Endothelial cell of umbilical vein (primary cell): ENCODE results near the gene STIM1. TPM values are rescaled to one million over a fixed set of nuclear protein-coding genes. Genes with fewer than 3 reads are reported as not detected.

ENCODE experiments used
- BruUV-seq: library from RNA; stranded (reverse); fragments of 400-500 nt; replicated peaks from 2 replicates; lab custom pipeline; 2021; lab: Mats Ljungman, UMichigan
- CTCF ChIA-PET: fragments of 300-600, 350-600 bp; sonication (Branson Sonifier 250); formaldehyde crosslinking; loops from one replicate; lab custom pipeline; 2021; ENCODE audit warnings: antibody characterized with exemption, inconsistent platforms; lab: Charles Lee
- POLR2A ChIA-PET: fragments of 300-600, 350-600 bp; sonication (Branson Sonifier 250); formaldehyde crosslinking; loops from one replicate; lab custom pipeline; 2021; ENCODE audit warnings: antibody characterized with exemption, inconsistent platforms; lab: Charles Lee
- DNase-seq: peaks from one replicate; pipeline ENCODE4 v3.0.0-alpha.2; 2011; ENCODE audit warnings: low read depth, low spot score
- FAIRE-seq: peaks from 2 replicates; lab custom pipeline; 2011; peaks lifted over from hg19 to GRCh38; lab: Jason Lieb, UNC
- H2AFZ ChIP-seq: 2 replicates; pipeline ENCODE4 v1.6.0; 2012; ENCODE audit warnings: low read depth, low read length, control low read depth, inconsistent platforms
- H3K27ac ChIP-seq: 2 replicates; pipeline ENCODE4 v1.5.1; 2011; ENCODE audit warnings: low read depth, mild to moderate bottlenecking, control low read depth, low read length, moderate library complexity; ENCODE audit not compliant: insufficient read depth
- H3K27me3 ChIP-seq, 2 experiments: 2 replicates each; pipeline versions ENCODE4 v1.6.0 to v1.6.1; 2011; ENCODE audit warnings: low read length in 2 of 2, mixed read lengths in 1 of 2; ENCODE audit not compliant: control insufficient read depth in 2 of 2, insufficient read depth in 2 of 2
- H3K36me3 ChIP-seq, 2 experiments: 2 replicates in 1 of 2; 3 replicates in 1 of 2; pipeline ENCODE4 v1.5.1; 2011; ENCODE audit warnings: low read length in 2 of 2, mild to moderate bottlenecking in 1 of 2, moderate library complexity in 1 of 2; ENCODE audit not compliant: control insufficient read depth in 2 of 2, insufficient read depth in 2 of 2; ENCODE audit errors: extremely low read depth in 1 of 2
- H3K4me1 ChIP-seq: 3 replicates; pipeline ENCODE4 v1.5.1; 2011; ENCODE audit warnings: mild to moderate bottlenecking, low read length; ENCODE audit not compliant: control insufficient read depth, insufficient read depth; ENCODE audit errors: extremely low read depth
- H3K4me2 ChIP-seq: 2 replicates; pipeline ENCODE4 v1.6.1; 2011; ENCODE audit warnings: low read length, control low read depth, mixed read lengths; ENCODE audit not compliant: insufficient read depth
- H3K4me3 ChIP-seq, 3 experiments: fragments of 200-600 bp in 1 of 3; sonication (generic), shearing (Covaris generic) in 1 of 3; replicated peaks in 1 of 3; 2 replicates each; pipeline ENCODE4 v1.5.1; 2011 to 2016; ENCODE audit warnings: control low read depth in 3 of 3, low read length in 3 of 3, mild to moderate bottlenecking in 2 of 3, inconsistent platforms in 1 of 3, low read depth in 1 of 3, moderate library complexity in 1 of 3; ENCODE audit not compliant: insufficient read depth in 1 of 3
- H3K79me2 ChIP-seq: 2 replicates; pipeline ENCODE4 v1.6.0; 2012; ENCODE audit warnings: low read length, inconsistent platforms; ENCODE audit not compliant: control insufficient read depth, insufficient read depth
- H3K9ac ChIP-seq: replicated peaks from 2 replicates; pipeline ENCODE3; 2011; ENCODE audit warnings: low read length, control low read depth; ENCODE audit not compliant: insufficient read depth; ENCODE audit errors: extremely low read depth
- H3K9me1 ChIP-seq: replicated peaks from 3 replicates; pipeline ENCODE4 v1.6.0; 2011; ENCODE audit warnings: mild to moderate bottlenecking, low read length; ENCODE audit not compliant: control insufficient read depth, insufficient read depth; ENCODE audit errors: extremely low read depth
- H3K9me3 ChIP-seq: replicated peaks from 2 replicates; pipeline ENCODE4 v1.5.1; 2012; ENCODE audit warnings: low read length, inconsistent platforms; ENCODE audit not compliant: control insufficient read depth, insufficient read depth
- H4K20me1 ChIP-seq: replicated peaks from 2 replicates; pipeline ENCODE3; 2011; ENCODE audit warnings: mild to moderate bottlenecking, low read length; ENCODE audit not compliant: control insufficient read depth, insufficient read depth; ENCODE audit errors: extremely low read depth
- EZH2 ChIP-seq: IDR thresholded peaks from 2 replicates; pipeline ENCODE4 v1.6.1; 2012; ENCODE audit warnings: borderline replicate concordance, low read depth, mild to moderate bottlenecking, moderate library complexity, low read length, inconsistent platforms; ENCODE audit not compliant: severe bottlenecking
- FOS ChIP-seq: IDR thresholded peaks from 2 replicates; pipeline ENCODE4 v1.6.1; 2011; ENCODE audit warnings: mild to moderate bottlenecking, low read length, moderate library complexity, borderline replicate concordance; ENCODE audit not compliant: insufficient read depth
- GATA2 ChIP-seq: IDR thresholded peaks from 2 replicates; pipeline ENCODE4 v1.7.0; 2011; ENCODE audit warnings: low read depth, mild to moderate bottlenecking, moderate library complexity, mixed read lengths, low read length; ENCODE audit not compliant: insufficient read length, insufficient read depth
- JUN ChIP-seq: IDR thresholded peaks from 2 replicates; pipeline ENCODE4 v1.6.1; 2011; ENCODE audit warnings: borderline replicate concordance, low read depth; ENCODE audit not compliant: insufficient read length, insufficient read depth
- MYC ChIP-seq: IDR thresholded peaks from one replicate; pipeline ENCODE4 v1.6.1; 2011; ENCODE audit warnings: mild to moderate bottlenecking, low read depth, low read length
- POLR2A ChIP-seq: IDR thresholded peaks from 2 replicates; pipeline ENCODE4 v1.6.1; 2012; ENCODE audit warnings: low read depth, mild to moderate bottlenecking, control low read depth, low read length
- POLR2AphosphoS5 ChIP-seq: IDR thresholded peaks from 2 replicates; pipeline ENCODE4 v1.6.1; 2012; ENCODE audit warnings: low read depth, mild to moderate bottlenecking, control low read depth, low read length, moderate library complexity; ENCODE audit not compliant: insufficient read depth
- dilution Hi-C: fragments of 300-500 bp; cut with MboI; formaldehyde crosslinking; loops from one replicate; pipeline ENCODE4 v1.15.0; 2019; ENCODE audit warnings: low sequenced_read_pairs; ENCODE audit not compliant: extremely low pct_ligation_motif_present
- intact Hi-C: fragments of 100-400 bp; cut with micrococcal nuclease; formaldehyde crosslinking; loops from one replicate; pipeline ENCODE4 v1.10.0; 2022
- polyA plus RNA-seq, 4 experiments: library from polyadenylated mRNA; depleted of rRNA in 3 of 4; stranded (reverse) in 3 of 4; unstranded in 1 of 4; fragments of >200 nt; gene quantifications; 2 replicates each; pipeline versions ENCODE4 v1.2.1 to v1.2.3, GENCODE V29; 2011 to 2012; ENCODE audit warnings: missing spikeins in 1 of 4
- total RNA-seq: library from RNA; stranded (reverse); gene quantifications from 2 replicates; pipeline ENCODE4 v1.2.3, GENCODE V29; 2021
- TF ChIP-seq, protein P1 (sequence below): IDR thresholded peaks from 2 replicates; pipeline ENCODE4 v1.6.1; 2011; ENCODE audit not compliant: insufficient read depth, insufficient read length
- TF ChIP-seq, protein P2 (sequence below), 2 donors: IDR thresholded peaks; 1 replicate in 1 of 2; 2 replicates in 1 of 2; pipeline ENCODE4 v1.5.1; 2011; ENCODE audit warnings: low read length in 2 of 2, mild to moderate bottlenecking in 2 of 2, moderate library complexity in 2 of 2, control low read depth in 1 of 2, inconsistent platforms in 1 of 2, low read depth in 1 of 2; ENCODE audit not compliant: insufficient read depth in 1 of 2; ENCODE audit errors: extremely low read depth in 1 of 2

STIM1 gene
- total and polyA plus RNA-seq, 2 donors (not counting 3 experiments of a cell fraction or from before 2014, with no cell fraction given): 32.7 to 33.4 TPM

DNA sequence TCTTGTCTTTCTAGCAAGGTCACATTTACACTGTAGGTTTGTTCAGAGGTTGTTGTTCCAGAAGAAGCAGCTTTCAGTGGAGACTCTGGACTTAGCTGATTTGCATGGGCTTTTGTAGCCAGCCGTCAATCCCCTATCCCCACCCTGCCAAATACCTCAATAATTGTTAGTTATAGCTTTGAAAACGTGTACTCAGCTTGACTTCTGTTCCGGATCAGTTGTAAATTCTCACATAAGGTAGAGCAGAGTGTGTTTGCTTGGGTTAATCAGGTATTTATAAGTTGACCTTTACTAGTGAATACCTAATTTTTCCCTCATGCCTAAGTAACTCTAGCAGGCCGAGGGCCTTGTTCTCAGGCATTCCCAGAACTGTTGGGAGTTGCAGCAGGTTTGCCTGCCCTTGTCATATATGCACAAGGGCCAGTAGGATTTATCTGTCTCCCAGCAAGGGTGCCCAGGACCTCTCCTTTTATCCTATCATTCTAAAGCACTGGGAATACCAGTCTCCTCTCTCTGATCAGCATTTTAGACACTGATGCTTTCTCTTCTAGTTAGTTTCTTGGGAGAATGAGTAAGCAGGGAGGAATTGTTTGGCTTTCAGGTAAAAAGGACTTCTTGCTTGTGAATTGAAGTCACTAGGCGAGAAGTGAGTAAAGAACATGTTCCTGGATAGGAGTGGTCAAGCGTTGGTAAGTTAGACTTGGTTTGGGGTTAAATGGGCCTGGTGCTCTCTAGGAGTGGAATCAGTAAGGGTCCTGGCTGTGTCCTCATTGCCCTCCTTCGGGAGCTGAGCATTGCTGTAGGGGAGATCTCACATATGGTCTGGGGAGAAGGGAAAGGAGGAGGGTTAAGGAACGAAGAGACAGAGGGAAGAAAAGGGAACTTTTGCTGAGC, 22.1 kb downstream of the STIM1 start:
- TF ChIP-seq, protein P1, sequence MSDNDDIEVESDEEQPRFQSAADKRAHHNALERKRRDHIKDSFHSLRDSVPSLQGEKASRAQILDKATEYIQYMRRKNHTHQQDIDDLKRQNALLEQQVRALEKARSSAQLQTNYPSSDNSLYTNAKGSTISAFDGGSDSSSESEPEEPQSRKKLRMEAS: no peak
- no peak for TF ChIP-seq GATA2
- no peak for TF ChIP-seq FOS
- TF ChIP-seq MYC: no peak
- H3K9ac ChIP-seq: no peak overlapping the region
- intact Hi-C loops (no loop called here), dilution Hi-C loops (no loop called here)
- H3K36me3 ChIP-seq: no peaks in the 10 kb centered on the region
- peaks cover 20% of the 10 kb centered on the region for H3K4me1 ChIP-seq
- no peak overlapping the region for H2AFZ ChIP-seq
- peaks cover 5% of the 10 kb centered on the region for H3K79me2 ChIP-seq
- no peak overlapping the region for H3K4me2 ChIP-seq
- ChIA-PET CTCF (interaction anchor here (0.7 to 2.3 kb wide), 6 partner anchors 9 to 195 kb away, joined by 3 to 12 read pairs (median 6); partner anchors contain the start of genes RHOG and STIM1), POLR2A (no interaction called here)
- no peak overlapping the region for H3K4me3 ChIP-seq
- H3K9me1 ChIP-seq: no peaks in the 10 kb centered on the region
- FAIRE-seq: no peak
- H4K20me1 ChIP-seq: no peaks in the 10 kb centered on the region
- no peak overlapping the region for H3K27ac ChIP-seq
- no peak for DNase-seq
- no peaks in the 10 kb centered on the region for H3K27me3 ChIP-seq
- H3K9me3 ChIP-seq: no peaks in the 10 kb centered on the region
- BruUV-seq: no TSS peak

DNA sequence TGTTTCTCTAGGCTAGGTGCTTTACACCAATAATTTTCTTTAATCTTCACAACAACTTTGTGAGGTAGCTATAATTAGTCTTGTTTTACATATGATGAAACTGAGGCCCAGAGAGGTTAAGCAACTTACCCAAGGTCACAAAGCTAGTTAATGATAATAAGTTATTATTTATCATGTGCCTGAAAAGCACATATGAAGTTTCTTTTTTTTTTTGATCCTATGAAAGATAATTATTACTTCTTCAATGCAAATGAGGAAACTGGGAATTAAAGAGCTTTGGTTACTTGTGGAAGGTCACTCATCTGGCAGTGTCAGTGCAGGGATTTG, 22.8 kb downstream of the STIM1 start:
- H3K4me1 ChIP-seq: peaks cover 20% of the 10 kb centered on the region
- H3K27ac ChIP-seq: no peak overlapping the region
- TF ChIP-seq POLR2A (no peak), JUN (no peak), GATA2 (no peak), FOS (no peak), POLR2AphosphoS5 (no peak), MYC (no peak), EZH2 (no peak)
- TF ChIP-seq, protein P2, sequence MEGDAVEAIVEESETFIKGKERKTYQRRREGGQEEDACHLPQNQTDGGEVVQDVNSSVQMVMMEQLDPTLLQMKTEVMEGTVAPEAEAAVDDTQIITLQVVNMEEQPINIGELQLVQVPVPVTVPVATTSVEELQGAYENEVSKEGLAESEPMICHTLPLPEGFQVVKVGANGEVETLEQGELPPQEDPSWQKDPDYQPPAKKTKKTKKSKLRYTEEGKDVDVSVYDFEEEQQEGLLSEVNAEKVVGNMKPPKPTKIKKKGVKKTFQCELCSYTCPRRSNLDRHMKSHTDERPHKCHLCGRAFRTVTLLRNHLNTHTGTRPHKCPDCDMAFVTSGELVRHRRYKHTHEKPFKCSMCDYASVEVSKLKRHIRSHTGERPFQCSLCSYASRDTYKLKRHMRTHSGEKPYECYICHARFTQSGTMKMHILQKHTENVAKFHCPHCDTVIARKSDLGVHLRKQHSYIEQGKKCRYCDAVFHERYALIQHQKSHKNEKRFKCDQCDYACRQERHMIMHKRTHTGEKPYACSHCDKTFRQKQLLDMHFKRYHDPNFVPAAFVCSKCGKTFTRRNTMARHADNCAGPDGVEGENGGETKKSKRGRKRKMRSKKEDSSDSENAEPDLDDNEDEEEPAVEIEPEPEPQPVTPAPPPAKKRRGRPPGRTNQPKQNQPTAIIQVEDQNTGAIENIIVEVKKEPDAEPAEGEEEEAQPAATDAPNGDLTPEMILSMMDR (IDR thresholded peaks at IDR 0.05; ENCODE audit: extremely low read depth in 1 of 2, insufficient read depth in 1 of 2, low read depth in 1 of 2, low read length in 2 of 2): no peak
- TF ChIP-seq, protein P1: no peak
- ChIA-PET POLR2A (no interaction called here), CTCF (interaction anchor here (1.1 to 2.3 kb wide), 5 partner anchors 10 to 195 kb away, joined by 3 to 12 read pairs (median 8); partner anchors contain the start of genes RHOG and STIM1)
- peaks cover 6% of the 10 kb centered on the region for H3K79me2 ChIP-seq
- H3K4me3 ChIP-seq: no peak overlapping the region
- DNase-seq (no peak), FAIRE-seq (no peak)
- H2AFZ ChIP-seq: no peak overlapping the region
- intact Hi-C loops: no loop called here
- H4K20me1 ChIP-seq: no peaks in the 10 kb centered on the region
- no peaks in the 10 kb centered on the region for H3K9me3 ChIP-seq
- no peaks in the 10 kb centered on the region for H3K9me1 ChIP-seq
- no peak overlapping the region for H3K4me2 ChIP-seq
- dilution Hi-C loops: no loop called here
- no peaks in the 10 kb centered on the region for H3K27me3 ChIP-seq
- no peaks in the 10 kb centered on the region for H3K36me3 ChIP-seq
- BruUV-seq: no TSS peak
- no peak overlapping the region for H3K9ac ChIP-seq
